ENCODE data around the gene TPPP3.
"Not testable (repeated sequence)": the region's sequence is repeated elsewhere in the genome, so short reads cannot be mapped to it uniquely, and the experiment has no call there.

The TPPP3 gene

GRCh38 chr16:67357561-67357960 is 35.7 kb downstream of the TPPP3 start:
- no peaks in the 10 kb centered on the region for H3K79me2 ChIP-seq (ENCODE audit: low read length)
- TF ChIP-seq CTCF (IDR thresholded peaks at IDR 0.05; ENCODE audit: low read depth, low read length) (no peak), EZH2phosphoT487 (IDR thresholded peaks at IDR 0.05; ENCODE audit: low read depth) (no peak)
- H2AFZ ChIP-seq (ENCODE audit: low read depth, low read length): no peak overlapping the region
- no peak overlapping the region for H3K9ac ChIP-seq (ENCODE audit: low read length)
- H3K27ac ChIP-seq (ENCODE audit: low read length): no peak overlapping the region
- H3K4me3 ChIP-seq (ENCODE audit: low read length): no peak overlapping the region
- no peaks in the 10 kb centered on the region for H3K9me3 ChIP-seq (ENCODE audit: insufficient read depth, low read length)
- no peaks in the 10 kb centered on the region for H3K27me3 ChIP-seq (ENCODE audit: low read depth, low read length)
- no peaks in the 10 kb centered on the region for H4K20me1 ChIP-seq (ENCODE audit: insufficient read depth, low read length)
- H3K4me2 ChIP-seq (ENCODE audit: low read length): no peak overlapping the region
- no peaks in the 10 kb centered on the region for H3K4me1 ChIP-seq (ENCODE audit: low read length)
- H3K36me3 ChIP-seq (replicated peaks; ENCODE audit: low read depth, low read length): no peaks in the 10 kb centered on the region

DNA sequence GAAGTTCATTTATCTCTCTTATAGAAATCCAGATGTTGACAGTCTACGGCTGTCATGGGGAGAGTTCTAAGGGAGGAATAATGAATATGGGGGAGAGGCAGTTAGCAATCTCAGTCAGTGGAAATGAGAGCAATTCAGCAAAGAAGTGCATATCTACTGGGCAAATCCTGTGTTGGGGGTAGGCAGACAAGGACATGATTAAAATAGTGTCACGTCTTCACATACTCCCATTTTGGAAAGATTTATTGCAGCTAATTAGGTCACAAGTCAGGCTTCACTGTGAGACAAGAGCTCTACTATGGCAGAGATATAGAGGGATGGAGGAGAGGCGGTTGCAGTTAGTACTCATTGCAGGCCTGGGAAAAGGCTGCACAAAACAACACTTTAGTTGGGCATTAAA is 36.9 kb downstream of the TPPP3 start:
- Histone ChIP-seq H3K4me2 (ENCODE audit: low read length) (no peak overlapping the region), H3K4me1 (ENCODE audit: low read length) (no peaks in the 10 kb centered on the region), H3K9ac (ENCODE audit: low read length) (no peak overlapping the region), H3K79me2 (ENCODE audit: low read length) (no peaks in the 10 kb centered on the region), H3K36me3 (replicated peaks; ENCODE audit: low read depth, low read length) (no peaks in the 10 kb centered on the region), H3K27ac (ENCODE audit: low read length) (no peak overlapping the region), H3K4me3 (ENCODE audit: low read length) (no peak overlapping the region), H3K27me3 (ENCODE audit: low read depth, low read length) (no peaks in the 10 kb centered on the region), H3K9me3 (ENCODE audit: insufficient read depth, low read length) (no peaks in the 10 kb centered on the region), H2AFZ (ENCODE audit: low read depth, low read length) (no peak overlapping the region), H4K20me1 (ENCODE audit: insufficient read depth, low read length) (no peaks in the 10 kb centered on the region)
- no peak for TF ChIP-seq EZH2phosphoT487 (IDR thresholded peaks at IDR 0.05; ENCODE audit: low read depth)
- no peak for TF ChIP-seq CTCF (IDR thresholded peaks at IDR 0.05; ENCODE audit: low read depth, low read length)

GRCh38 chr16:67352463-67352862 is 40.8 kb downstream of the TPPP3 start:
- H2AFZ ChIP-seq (ENCODE audit: low read depth, low read length); H3K9me3 ChIP-seq (ENCODE audit: insufficient read depth, low read length): not testable (repeated sequence)

DNA sequence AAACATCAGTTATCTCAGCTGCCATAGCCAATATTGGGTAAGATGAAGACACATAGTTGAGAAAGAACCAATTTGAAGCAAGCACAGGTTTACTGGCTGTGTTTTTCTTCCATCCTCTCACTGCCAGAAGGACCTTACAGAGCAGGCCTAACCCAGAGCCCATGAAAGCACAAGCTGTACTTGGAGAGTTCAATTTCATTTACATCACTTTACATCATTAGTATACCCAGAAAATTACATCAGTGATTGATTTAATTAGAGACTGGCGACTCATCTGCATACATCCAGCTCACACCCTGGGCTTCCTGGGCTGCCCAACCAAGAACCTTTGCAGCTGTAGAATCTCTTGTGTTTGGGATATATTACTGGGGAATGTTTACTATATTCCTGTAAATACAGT is 43.0 kb downstream of the TPPP3 start:
- TF ChIP-seq CTCF (IDR thresholded peaks at IDR 0.05; ENCODE audit: low read depth, low read length): no peak
- TF ChIP-seq EZH2phosphoT487 (IDR thresholded peaks at IDR 0.05; ENCODE audit: low read depth): no peak
- H3K4me1 ChIP-seq (ENCODE audit: low read length): no peaks in the 10 kb centered on the region
- no peaks in the 10 kb centered on the region for H4K20me1 ChIP-seq (ENCODE audit: insufficient read depth, low read length)
- no peaks in the 10 kb centered on the region for H3K36me3 ChIP-seq (replicated peaks; ENCODE audit: low read depth, low read length)
- H3K27ac ChIP-seq (ENCODE audit: low read length): no peak overlapping the region
- no peaks in the 10 kb centered on the region for H3K9me3 ChIP-seq (ENCODE audit: insufficient read depth, low read length)
- H3K79me2 ChIP-seq (ENCODE audit: low read length): no peaks in the 10 kb centered on the region
- H3K27me3 ChIP-seq (ENCODE audit: low read depth, low read length): no peaks in the 10 kb centered on the region
- H2AFZ ChIP-seq (ENCODE audit: low read depth, low read length): no peak overlapping the region
- H3K4me3 ChIP-seq (ENCODE audit: low read length): no peak overlapping the region
- H3K4me2 ChIP-seq (ENCODE audit: low read length): no peak overlapping the region
- no peak overlapping the region for H3K9ac ChIP-seq (ENCODE audit: low read length)

More at GRCh38 chr16:67352463-67352862, 40.8 kb downstream of the TPPP3 start:
- H3K4me2 ChIP-seq (ENCODE audit: low read length); H3K27ac ChIP-seq (ENCODE audit: low read length); H3K4me1 ChIP-seq (ENCODE audit: low read length); H4K20me1 ChIP-seq (ENCODE audit: insufficient read depth, low read length); H3K36me3 ChIP-seq (replicated peaks; ENCODE audit: low read depth, low read length); H3K4me3 ChIP-seq (ENCODE audit: low read length); H3K9ac ChIP-seq (ENCODE audit: low read length); H3K27me3 ChIP-seq (ENCODE audit: low read depth, low read length); H3K79me2 ChIP-seq (ENCODE audit: low read length): not testable (repeated sequence)

DNA sequence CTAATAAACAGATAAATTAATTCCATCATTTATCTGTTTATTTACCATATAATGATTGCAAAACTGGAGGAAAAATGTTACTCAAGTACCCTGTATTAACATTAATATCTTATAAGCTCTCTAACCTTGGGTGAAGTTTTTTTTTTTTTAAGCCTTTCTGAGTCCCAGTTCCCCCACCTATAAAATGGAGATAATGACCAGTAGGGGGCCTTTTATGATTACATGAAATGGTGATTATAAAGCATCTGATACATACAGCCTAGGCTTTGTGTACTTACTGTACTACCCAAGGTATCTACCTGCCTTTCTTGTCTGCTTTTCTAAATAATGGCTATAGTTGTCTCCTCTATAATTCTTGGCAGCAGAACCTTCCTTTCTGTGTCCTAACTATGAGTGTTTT is 44.1 kb downstream of the TPPP3 start:
- H3K4me1 ChIP-seq (ENCODE audit: low read length): no peaks in the 10 kb centered on the region
- H3K9me3 ChIP-seq (ENCODE audit: insufficient read depth, low read length): no peaks in the 10 kb centered on the region
- H3K36me3 ChIP-seq (replicated peaks; ENCODE audit: low read depth, low read length): no peaks in the 10 kb centered on the region
- no peak overlapping the region for H3K4me3 ChIP-seq (ENCODE audit: low read length)
- peak; percentile 61 for TF ChIP-seq CTCF (IDR thresholded peaks at IDR 0.05; ENCODE audit: low read depth, low read length)
- no peak for TF ChIP-seq EZH2phosphoT487 (IDR thresholded peaks at IDR 0.05; ENCODE audit: low read depth)
- H3K9ac ChIP-seq (ENCODE audit: low read length): no peak overlapping the region
- H4K20me1 ChIP-seq (ENCODE audit: insufficient read depth, low read length): no peaks in the 10 kb centered on the region
- no peak overlapping the region for H3K27ac ChIP-seq (ENCODE audit: low read length)
- no peaks in the 10 kb centered on the region for H3K27me3 ChIP-seq (ENCODE audit: low read depth, low read length)
- no peak overlapping the region for H2AFZ ChIP-seq (ENCODE audit: low read depth, low read length)
- no peak overlapping the region for H3K4me2 ChIP-seq (ENCODE audit: low read length)
- no peaks in the 10 kb centered on the region for H3K79me2 ChIP-seq (ENCODE audit: low read length)
